HG03066 (cell line): ENCODE measurements around the gene FGD4.
"Not testable (repeated sequence)": the region's sequence is repeated elsewhere in the genome, so short reads cannot be mapped to it uniquely, and the experiment has no call there.

ENCODE experiments used
- ATAC-seq: cut with Tn5 transposase; IDR thresholded peaks from one replicate; pipeline ENCODE4 v1.9.1; 2021; ENCODE audit warnings: low read depth; ENCODE audit not compliant: unreplicated experiment

FGD4 gene

GRCh38 chr12:32548691-32549281 lies 149.4 kb downstream of the FGD4 start:
- ATAC-seq, result no peak

GRCh38 chr12:32549675-32550079 lies 150.3 kb downstream of the FGD4 start:
- ATAC-seq, result no peak

DNA sequence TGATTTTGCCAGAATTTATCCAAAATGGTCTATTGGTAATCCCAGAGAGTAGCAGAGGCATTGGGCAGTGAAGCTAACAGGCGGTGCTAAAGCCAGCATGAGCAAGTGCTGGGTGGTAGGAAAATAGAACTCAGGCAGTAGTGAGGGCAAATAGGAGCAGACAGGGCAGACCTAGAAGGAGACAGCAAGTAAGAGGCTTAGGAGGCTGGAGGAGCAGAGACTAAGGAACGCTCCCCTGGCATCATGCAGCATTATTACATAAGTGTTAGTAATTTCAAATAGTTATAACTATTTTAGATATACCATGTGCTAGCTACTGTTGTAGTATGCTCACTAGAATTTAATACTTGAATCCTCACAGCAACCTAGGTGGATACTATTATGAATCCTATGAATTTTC lies 151.7 kb downstream of the FGD4 start:
- ATAC-seq, result no peak

- peak; percentile 98 for ATAC-seq
Measured at GRCh38 chr12:32558903-32559302, 159.5 kb downstream of the FGD4 start.

DNA sequence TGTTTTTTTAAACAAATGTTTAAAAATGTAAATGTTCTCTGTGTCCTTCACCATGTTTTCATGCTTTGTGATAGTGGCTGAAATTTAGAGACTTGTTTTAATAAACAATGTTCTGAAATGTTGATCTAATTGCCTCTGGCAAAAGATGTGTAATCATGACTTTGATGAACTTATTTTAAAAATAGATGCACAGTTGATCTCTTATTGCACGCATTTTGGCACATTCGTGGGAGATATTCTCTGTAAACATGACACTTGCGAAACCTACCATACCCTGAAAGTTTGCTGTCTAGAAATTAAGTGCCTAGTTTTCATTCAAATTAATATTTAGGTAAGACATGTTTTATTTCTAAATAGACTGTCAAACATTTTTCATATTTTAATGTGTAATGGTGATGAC lies 160.1 kb downstream of the FGD4 start:
- no peak for ATAC-seq

- ATAC-seq, result no peak
Measured at GRCh38 chr12:32560520-32560919, 161.2 kb downstream of the FGD4 start.

GRCh38 chr12:32561931-32562341 lies 162.6 kb downstream of the FGD4 start:
- no peak for ATAC-seq

- ATAC-seq, result not testable (repeated sequence)
Measured at GRCh38 chr12:32562413-32562812, 163.1 kb downstream of the FGD4 start.

DNA sequence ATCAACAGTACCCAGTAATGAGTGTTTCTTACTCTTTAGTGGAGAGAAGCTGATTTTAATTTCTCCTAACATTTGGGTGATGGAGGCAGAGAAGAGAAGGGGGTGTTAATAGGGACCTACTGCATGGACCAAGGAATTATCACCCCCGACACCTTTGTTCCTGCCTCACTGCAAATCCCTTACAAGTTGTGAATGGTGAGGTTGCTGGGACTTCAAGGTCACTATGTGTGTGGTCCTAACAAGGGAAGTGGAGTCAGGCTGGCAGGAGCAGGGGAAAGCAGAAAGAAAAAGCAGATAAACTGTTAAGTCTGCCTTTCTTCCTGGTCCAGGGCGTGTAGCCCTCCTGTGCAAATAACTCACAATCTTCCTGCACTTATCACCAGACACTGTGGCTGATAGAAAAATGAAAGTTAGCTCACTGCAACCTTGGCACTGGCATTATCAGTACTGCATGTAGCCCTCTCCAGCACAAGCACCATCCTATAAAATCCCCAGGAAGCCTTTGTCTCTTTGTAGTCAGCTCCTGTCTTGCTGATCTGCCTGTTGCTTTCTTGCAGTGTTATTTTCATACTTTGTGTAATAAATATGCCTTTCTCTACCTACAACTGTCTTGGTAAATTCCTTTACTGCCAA lies 167.4 kb downstream of the FGD4 start:
- no peak for ATAC-seq

- ATAC-seq, result no peak
Measured at GRCh38 chr12:32567296-32567674, 167.9 kb downstream of the FGD4 start.

DNA sequence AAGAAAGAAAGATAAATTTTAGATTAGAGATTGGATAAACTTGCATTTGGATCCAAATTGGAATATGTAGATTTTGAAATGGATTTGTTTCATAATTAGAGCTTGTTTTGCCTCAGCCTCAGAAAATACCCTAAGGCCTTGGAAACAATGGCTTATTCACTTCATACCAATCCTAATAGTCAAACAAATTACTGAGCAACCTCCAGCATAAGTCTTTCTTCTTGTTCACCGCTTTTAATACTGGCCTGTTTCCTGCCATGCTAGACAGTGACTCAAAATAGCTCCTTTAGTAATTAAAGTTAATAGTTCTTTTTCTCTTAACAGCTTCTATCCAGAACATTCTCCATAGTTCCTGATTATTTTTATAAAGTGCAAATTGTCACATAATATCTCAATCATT lies 168.9 kb downstream of the FGD4 start:
- no peak for ATAC-seq

DNA sequence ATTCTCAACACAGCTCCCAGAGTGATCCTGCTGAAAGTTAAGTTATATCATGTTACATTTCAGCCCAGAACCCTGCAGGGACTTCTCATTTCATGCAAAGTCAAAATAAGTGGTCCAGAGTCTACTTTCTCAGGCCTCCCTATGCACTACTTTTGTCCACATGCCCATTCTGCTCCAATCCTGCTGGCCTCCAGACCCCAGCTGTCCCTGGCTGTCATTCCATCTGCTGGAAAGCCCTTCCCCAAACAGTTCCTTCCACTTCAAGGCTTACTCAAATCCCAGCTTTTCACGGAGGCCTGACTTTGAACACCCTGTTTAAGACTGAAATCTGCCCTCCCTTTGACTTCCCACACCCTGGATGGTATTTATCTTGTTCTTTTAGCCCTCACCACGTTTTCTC lies 169.9 kb downstream of the FGD4 start:
- ATAC-seq, result no peak

DNA sequence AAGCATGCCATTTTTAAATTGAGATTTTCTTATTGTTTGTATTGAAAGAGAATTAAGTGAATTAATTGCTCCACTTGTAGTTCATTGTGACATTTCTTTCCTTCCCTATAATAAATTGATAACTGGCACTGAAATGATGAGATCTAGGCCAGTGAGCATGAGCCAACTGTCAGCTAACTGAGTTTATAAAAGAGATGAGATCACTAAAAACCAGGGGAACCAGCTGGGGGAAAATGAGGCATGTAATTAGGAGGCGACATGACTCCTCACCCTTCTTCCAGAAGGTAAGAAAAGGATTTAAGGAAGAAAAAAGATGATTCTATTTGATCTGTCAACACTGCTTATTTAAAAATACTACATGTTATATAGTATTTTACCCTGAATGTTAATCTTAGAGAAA lies 175.2 kb downstream of the FGD4 start:
- no peak for ATAC-seq

DNA sequence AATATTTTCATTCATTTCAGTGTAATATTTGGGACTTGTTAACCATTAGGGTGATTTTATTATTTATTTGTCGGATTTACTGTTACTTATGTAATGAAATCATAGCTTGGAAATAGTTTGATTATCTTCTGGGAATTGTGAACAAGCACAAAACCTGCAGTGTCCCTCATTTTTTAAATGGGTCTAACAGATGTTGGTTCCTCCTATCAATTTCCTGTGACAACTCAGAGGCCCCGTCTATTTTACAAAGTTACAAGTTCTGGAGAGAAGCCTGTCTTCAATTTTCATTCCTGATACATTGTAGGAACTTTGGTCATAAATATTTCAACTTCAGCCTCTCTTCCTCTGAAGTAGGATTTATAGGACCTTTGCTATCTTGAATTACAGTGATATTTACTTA lies 178.0 kb downstream of the FGD4 start:
- ATAC-seq, result no peak

DNA sequence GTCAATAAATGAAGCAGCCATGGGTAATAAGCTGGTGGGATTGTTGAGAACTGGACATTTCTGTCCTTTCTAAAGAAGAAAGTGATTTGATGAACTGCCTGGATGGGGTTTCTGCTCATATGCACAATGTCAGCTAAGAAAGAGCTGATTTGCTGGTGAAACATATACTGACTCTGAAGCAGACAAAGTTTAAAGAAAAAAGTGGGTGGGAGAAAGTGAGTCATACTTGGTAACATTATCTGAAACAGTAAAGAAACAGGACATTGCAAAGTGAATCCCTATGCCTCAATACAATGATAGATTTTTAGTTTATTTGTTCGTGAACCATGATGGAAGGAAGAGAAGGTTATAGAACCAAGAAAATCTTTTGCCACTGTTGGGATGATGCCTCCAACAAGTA lies 184.2 kb downstream of the FGD4 start:
- no peak for ATAC-seq

DNA sequence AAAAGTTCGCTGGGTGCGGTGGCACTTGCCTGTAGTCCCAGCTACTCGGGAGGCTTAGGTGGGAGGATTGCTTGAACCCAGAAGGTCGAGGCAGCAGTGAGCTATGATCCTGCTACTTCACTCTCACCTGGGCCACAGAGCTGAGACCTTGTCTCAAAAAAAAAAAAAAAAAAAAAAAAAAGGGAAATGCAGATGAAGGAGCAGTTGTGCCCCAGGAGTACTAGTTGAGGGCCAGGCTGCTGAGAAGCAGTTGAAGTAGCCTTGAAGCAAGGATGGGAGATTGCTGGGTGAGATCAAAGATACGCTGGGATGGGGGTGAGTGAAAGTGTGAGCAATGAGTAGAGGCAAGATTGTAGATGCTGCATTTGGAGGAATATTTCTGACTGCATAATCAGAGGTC lies 186.3 kb downstream of the FGD4 start:
- no peak for ATAC-seq

DNA sequence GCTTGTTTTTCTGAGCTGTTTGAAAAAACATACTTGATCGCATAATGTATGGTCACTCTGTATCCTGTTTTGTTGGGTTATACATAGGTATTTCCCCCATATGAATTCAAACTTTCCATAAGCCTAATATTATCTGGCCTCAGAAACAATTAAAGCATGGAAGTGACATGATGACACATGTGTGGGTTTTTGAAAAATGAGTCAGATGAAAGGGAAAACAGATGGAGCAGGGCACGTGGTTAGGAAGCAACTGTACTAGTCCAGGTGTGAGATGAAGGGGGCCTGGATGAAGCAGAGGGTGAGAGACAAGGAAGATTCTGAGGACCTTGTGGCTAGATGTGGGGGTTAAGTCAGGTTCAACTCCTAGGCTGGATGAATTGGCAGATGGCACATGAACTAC lies 187.0 kb downstream of the FGD4 start:
- no peak for ATAC-seq

GRCh38 chr12:32587581-32588495 lies 188.5 kb downstream of the FGD4 start:
- no peak for ATAC-seq

DNA sequence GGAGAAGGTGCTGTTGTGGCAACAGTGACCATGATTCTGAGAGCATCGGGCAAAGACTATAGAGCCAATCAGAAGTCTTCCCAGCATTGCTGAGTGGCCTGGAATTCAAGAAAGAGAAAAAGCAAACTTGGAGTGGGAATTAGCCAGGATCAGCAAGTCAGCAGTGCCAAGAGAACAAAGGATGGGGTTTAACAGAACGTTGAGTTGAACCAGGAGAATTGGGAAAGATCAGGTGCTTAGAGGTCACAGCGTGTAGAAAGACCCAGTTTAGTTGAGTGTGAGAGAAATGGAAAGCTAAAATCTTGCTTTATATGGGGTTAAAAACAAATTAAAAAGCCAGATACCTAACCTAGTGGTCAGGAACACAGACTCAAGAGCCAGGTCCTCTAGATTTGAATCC lies 189.2 kb downstream of the FGD4 start:
- no peak for ATAC-seq

GRCh38 chr12:32589165-32589865 lies 190.0 kb downstream of the FGD4 start:
- ATAC-seq, result no peak

- ATAC-seq, result no peak
Measured at GRCh38 chr12:32595251-32595650, 195.9 kb downstream of the FGD4 start.
